ENCODE results near the gene AKAP4. TPM values are rescaled to one million over a fixed set of nuclear protein-coding genes. Genes with fewer than 3 reads are reported as not detected.
A peak's percentile ranks its signal among the peaks of the same experiment; 100 is the strongest.

The AKAP4 gene
- total and polyA plus RNA-seq, 8 donors, result not detected

DNA sequence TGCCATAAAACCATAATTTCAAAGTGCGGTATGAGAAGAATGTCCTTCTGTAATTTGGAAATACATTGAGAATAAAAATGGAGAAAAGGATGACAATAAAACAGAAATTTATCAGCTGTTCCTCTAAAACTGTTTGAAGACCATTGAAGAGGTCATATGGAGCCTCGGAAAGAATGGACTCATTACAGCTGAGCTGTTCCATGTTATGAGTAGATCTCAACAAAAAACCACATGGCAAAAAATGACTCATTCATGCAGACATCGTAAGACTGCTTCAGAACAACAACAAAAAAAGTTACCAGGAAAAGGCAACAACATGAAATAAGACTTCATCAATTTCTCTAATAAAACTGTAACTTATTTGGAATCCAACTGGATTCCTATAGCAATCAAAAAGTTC lies 39.7 kb downstream of the AKAP4 start:
- 69 to 71% methylated on average over 3 of the region's 3 CpGs for WGBS, 2 donors
- DNase-seq (no peak), ATAC-seq (no peak), FAIRE-seq (no peak)
- Histone ChIP-seq H3K27ac (no peak overlapping the region), H3K36me3 (no peaks in the 10 kb centered on the region), H3K4me3 (no peak overlapping the region), H3K27me3 (no peaks in the 10 kb centered on the region), H3K9me3 (no peaks in the 10 kb centered on the region), H3K4me1 (no peaks in the 10 kb centered on the region)
- intact Hi-C loops (cut with DNase I), result no loop called here
- TF ChIP-seq, protein P1, sequence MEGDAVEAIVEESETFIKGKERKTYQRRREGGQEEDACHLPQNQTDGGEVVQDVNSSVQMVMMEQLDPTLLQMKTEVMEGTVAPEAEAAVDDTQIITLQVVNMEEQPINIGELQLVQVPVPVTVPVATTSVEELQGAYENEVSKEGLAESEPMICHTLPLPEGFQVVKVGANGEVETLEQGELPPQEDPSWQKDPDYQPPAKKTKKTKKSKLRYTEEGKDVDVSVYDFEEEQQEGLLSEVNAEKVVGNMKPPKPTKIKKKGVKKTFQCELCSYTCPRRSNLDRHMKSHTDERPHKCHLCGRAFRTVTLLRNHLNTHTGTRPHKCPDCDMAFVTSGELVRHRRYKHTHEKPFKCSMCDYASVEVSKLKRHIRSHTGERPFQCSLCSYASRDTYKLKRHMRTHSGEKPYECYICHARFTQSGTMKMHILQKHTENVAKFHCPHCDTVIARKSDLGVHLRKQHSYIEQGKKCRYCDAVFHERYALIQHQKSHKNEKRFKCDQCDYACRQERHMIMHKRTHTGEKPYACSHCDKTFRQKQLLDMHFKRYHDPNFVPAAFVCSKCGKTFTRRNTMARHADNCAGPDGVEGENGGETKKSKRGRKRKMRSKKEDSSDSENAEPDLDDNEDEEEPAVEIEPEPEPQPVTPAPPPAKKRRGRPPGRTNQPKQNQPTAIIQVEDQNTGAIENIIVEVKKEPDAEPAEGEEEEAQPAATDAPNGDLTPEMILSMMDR (IDR thresholded peaks at IDR 0.05), result no peak

DNA sequence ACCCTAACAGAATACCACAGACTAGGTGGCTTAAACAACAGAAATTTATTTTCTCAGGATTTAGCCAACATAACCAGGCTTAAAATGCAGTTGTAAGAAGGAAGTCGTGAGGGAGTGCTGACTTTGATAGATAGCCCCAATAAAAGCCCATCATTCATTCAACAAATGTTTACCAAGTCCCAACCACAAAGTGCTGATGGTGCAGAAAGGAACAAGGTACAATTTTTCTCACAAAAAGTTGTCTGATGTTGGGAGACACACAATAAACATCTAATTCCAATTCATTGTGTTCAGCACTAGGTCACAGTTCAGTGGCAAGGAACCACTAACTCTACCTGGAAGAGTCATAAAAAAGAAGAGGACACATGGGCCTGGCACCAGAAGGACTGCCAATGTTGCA lies 42.2 kb downstream of the AKAP4 start:
- no peak for FAIRE-seq
- no peak for ATAC-seq

DNA sequence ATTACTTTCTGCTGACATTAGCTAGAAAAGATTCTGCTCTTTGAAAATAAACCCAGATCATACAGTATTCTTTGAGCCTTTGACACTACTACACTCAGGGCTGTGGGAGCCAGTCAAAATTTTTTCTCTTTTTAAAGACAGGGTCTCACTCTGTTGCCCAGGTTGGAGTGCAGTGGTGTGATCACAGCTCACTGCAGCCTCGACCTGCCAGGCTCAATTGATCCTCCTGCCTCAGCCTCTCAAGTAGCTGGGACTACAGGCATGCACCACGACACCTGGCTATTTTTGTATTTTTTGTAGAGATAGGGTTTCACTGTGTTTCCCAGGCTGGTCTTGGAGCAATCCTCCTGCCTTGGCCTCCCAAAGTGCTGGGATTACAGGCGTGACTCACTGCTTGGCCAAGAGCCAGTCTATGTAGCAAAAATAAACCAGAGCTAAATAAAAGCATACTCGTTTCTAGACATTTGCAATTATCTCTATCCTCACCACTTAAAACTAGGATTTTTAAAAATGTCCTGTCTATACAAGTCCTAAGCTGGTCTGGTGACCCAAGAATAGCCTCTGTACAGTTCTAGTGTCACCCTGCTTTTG lies 43.2 kb downstream of the AKAP4 start:
- ATAC-seq, result no peak

More for the DNA sequence above, 42.2 kb downstream of the AKAP4 start:
- Histone ChIP-seq H3K27ac (no peak overlapping the region), H3K9me3 (no peaks in the 10 kb centered on the region), H3K36me3 (no peaks in the 10 kb centered on the region), H3K4me3 (no peak overlapping the region), H3K27me3 (no peaks in the 10 kb centered on the region), H3K4me1 (no peaks in the 10 kb centered on the region)
- intact Hi-C loops (cut with DNase I), result no loop called here
- no peak for DNase-seq
- WGBS, 2 donors, result 26 to 32% methylated on average over 1 of the region's 1 CpG
- TF ChIP-seq, protein P1 (IDR thresholded peaks at IDR 0.05), result no peak

DNA sequence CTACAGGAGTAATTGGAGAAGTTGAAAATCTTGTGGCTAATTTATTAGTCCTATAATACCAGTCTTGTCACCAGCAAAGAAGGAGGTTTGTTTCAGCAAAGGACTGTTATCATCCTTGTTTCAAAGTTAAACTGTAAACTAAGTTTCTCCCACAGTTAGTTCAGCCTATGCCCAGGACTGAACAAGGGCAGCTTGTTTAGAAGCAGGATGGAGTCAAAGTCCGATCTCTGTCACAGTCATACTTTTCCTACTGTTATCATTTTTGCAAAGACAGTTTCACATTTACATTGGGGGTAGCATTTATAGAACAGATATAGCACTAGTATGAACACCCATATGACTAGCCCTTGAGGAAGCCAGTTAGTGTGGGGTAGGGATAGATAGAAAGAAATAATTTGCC lies 46.4 kb downstream of the AKAP4 start:
- intact Hi-C loops (cut with DNase I), result no loop called here
- FAIRE-seq (no peak), DNase-seq (no peak), ATAC-seq (peak in 3 of 4 donors; percentile 34 to 54 (median 53))
- no peak overlapping the region for H3K4me3 ChIP-seq
- H3K27ac ChIP-seq, result no peak overlapping the region
- 17 to 40% methylated on average over 1 of the region's 1 CpG for WGBS, 2 donors
- H3K36me3 ChIP-seq, result no peaks in the 10 kb centered on the region
- H3K27me3 ChIP-seq, result no peaks in the 10 kb centered on the region
- no peaks in the 10 kb centered on the region for H3K4me1 ChIP-seq
- no peaks in the 10 kb centered on the region for H3K9me3 ChIP-seq
- TF ChIP-seq, protein P1 (IDR thresholded peaks at IDR 0.05), result no peak

More for the DNA sequence above, 43.2 kb downstream of the AKAP4 start:
- 43 to 55% methylated on average over 4 of the region's 4 CpGs for WGBS, 2 donors
- Histone ChIP-seq H3K27me3 (no peaks in the 10 kb centered on the region), H3K4me3 (no peak overlapping the region), H3K27ac (no peak overlapping the region), H3K9me3 (no peaks in the 10 kb centered on the region), H3K36me3 (no peaks in the 10 kb centered on the region), H3K4me1 (no peaks in the 10 kb centered on the region)
- DNase-seq (peak in 1 of 6 donors; percentile 13), FAIRE-seq (no peak)
- TF ChIP-seq, protein P1 (IDR thresholded peaks at IDR 0.05), result no peak
- intact Hi-C loops (cut with DNase I), result no loop called here

DNA sequence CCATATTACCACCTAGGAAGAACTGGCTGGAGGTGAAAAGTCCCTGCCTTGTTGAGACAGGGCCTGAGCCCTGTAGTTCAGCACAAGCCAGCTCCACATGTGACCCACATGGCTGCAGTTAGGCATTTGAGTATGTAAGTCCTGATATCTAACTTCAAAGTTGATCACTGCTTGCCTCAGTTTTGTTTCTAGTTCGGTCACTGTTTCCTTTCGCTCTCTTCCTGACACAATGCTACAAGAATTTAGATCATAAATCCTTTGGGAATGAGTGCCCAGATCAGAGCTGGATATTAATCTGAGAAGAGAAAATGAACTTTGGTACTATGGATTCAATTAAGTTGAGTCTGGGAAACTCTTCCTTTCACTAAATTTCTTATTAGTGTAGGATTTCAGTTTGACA lies 48.4 kb downstream of the AKAP4 start:
- WGBS, 2 donors, result 86 to 87% methylated on average over 2 of the region's 2 CpGs
- no peak for DNase-seq
- ATAC-seq, result no peak

More for the DNA sequence above, 48.4 kb downstream of the AKAP4 start:
- Histone ChIP-seq H3K4me1 (no peaks in the 10 kb centered on the region), H3K36me3 (no peaks in the 10 kb centered on the region), H3K4me3 (no peak overlapping the region), H3K27me3 (peaks cover 0 to under 1% (median 0%) of the 10 kb centered on the region in 4 donors), H3K27ac (no peak overlapping the region), H3K9me3 (no peaks in the 10 kb centered on the region)
- TF ChIP-seq, protein P1 (IDR thresholded peaks at IDR 0.05), result no peak
- intact Hi-C loops (cut with DNase I), result no loop called here
- no peak for FAIRE-seq

Measured in pancreas (tissue), 10 donors.